ENCODE results near the gene BMPR2. TPM values are rescaled to one million over a fixed set of nuclear protein-coding genes. Genes with fewer than 3 reads are reported as not detected.

BMPR2 gene
- polyA plus RNA-seq, 3 donors = 4.1 to 6.4 (median 4.8) TPM

DNA sequence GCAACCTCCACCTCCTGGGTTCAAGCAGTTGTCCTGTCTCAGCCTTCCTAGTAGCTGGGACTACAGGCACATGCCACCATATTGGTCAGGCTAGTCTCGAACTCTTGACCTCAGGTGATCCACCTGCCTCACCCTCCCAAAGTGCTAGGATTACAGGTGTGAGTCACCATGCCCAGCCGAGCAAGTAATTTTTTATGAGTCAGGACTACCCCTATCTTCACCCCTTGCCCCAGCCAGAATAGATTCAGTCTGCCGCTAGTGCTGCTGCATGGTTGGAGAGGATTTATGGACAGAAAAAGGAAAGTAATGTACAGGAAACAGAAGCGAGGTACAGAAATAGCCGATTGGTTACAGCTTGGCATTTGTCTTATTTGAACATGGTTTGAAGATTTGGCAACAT, 48.9 kb downstream of the BMPR2 start:
- H4K20me1 ChIP-seq (ENCODE audit: insufficient read depth, low read length) = peaks cover 24% of the 10 kb centered on the region
- H3K4me1 ChIP-seq (ENCODE audit: control insufficient read depth in 1 of 2, insufficient read depth in 2 of 2, low read length in 2 of 2) = no peaks in the 10 kb centered on the region
- H3K9me3 Mint-ChIP-seq = peaks cover 11 to 21% (median 17%) of the 10 kb centered on the region in 7 donors
- H3K27ac ChIP-seq (ENCODE audit: low read depth in 1 of 2, low read length in 2 of 2) = no peak overlapping the region
- H3K4me3 Mint-ChIP-seq = no peak overlapping the region
- H3K27me3 ChIP-seq (ENCODE audit: control insufficient read depth in 2 of 2, insufficient read depth in 2 of 2, low read length in 2 of 2) = no peaks in the 10 kb centered on the region
- peaks cover 9 to 13% of the 10 kb centered on the region in 2 donors for H3K36me3 Mint-ChIP-seq
- H3K27ac Mint-ChIP-seq = no peak overlapping the region
- H2AFZ ChIP-seq (ENCODE audit: insufficient read depth, low read depth, low read length, poor library complexity, severe bottlenecking) = no peak overlapping the region
- intact Hi-C loops (cut with micrococcal nuclease) = no loop called here
- H3K4me2 ChIP-seq (replicated peaks; ENCODE audit: extremely low read depth, low read length, poor library complexity, severe bottlenecking) = no peak overlapping the region
- TF ChIP-seq, protein P1, sequence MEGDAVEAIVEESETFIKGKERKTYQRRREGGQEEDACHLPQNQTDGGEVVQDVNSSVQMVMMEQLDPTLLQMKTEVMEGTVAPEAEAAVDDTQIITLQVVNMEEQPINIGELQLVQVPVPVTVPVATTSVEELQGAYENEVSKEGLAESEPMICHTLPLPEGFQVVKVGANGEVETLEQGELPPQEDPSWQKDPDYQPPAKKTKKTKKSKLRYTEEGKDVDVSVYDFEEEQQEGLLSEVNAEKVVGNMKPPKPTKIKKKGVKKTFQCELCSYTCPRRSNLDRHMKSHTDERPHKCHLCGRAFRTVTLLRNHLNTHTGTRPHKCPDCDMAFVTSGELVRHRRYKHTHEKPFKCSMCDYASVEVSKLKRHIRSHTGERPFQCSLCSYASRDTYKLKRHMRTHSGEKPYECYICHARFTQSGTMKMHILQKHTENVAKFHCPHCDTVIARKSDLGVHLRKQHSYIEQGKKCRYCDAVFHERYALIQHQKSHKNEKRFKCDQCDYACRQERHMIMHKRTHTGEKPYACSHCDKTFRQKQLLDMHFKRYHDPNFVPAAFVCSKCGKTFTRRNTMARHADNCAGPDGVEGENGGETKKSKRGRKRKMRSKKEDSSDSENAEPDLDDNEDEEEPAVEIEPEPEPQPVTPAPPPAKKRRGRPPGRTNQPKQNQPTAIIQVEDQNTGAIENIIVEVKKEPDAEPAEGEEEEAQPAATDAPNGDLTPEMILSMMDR (IDR thresholded peaks at IDR 0.05) = no peak
- no peaks in the 10 kb centered on the region for H3K36me3 ChIP-seq (replicated peaks in 1 of 2; ENCODE audit: control insufficient read depth in 1 of 2, insufficient read depth in 2 of 2, low read length in 2 of 2)
- no peaks in the 10 kb centered on the region for H3K79me2 ChIP-seq (ENCODE audit: insufficient read depth, low read length)
- H3K27me3 Mint-ChIP-seq (ENCODE audit: low read depth in 3 of 3) = peaks cover 6 to 13% (median 6%) of the 10 kb centered on the region in 3 donors
- no peak overlapping the region for H3K9ac ChIP-seq (ENCODE audit: insufficient read depth, low read length, poor library complexity, severe bottlenecking)
- DNase-seq = no peak
- H3K4me1 Mint-ChIP-seq = no peaks in the 10 kb centered on the region
- peaks cover 12 to 14% of the 10 kb centered on the region in 2 donors for H3K9me3 ChIP-seq (replicated peaks in 1 of 2; ENCODE audit: control insufficient read depth in 1 of 2, insufficient read depth in 1 of 2, low read length in 2 of 2)
- WGBS (ENCODE audit: insufficient coverage) = 92% methylated on average over 2 of the region's 5 CpGs
- no peak overlapping the region for H3K4me3 ChIP-seq (replicated peaks in 1 of 3; ENCODE audit: low read depth in 2 of 3, low read length in 3 of 3)

DNA sequence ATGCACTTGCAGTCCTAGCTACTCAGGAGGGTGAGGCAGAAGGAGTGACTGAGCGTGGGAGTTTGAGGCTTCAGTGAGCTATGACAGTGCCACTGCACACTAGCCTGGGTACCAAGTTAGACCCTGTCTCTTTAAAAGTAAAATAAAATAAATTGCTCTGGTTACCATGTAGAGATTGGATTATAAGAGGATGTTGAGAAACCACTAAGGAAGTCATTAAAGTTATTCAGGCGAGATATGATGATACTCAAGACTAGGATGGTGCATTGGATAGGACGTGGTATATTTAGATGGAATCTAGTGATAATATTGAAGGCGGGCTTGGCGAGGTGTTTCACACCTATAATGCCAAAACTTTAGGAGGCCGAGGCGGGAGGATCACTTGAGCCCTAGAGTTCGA, 50.6 kb downstream of the BMPR2 start:
- no peaks in the 10 kb centered on the region for H3K27me3 ChIP-seq (ENCODE audit: control insufficient read depth in 2 of 2, insufficient read depth in 2 of 2, low read length in 2 of 2)
- no peak overlapping the region for H3K4me2 ChIP-seq (replicated peaks; ENCODE audit: extremely low read depth, low read length, poor library complexity, severe bottlenecking)
- H3K79me2 ChIP-seq (ENCODE audit: insufficient read depth, low read length) = no peaks in the 10 kb centered on the region
- H2AFZ ChIP-seq (ENCODE audit: insufficient read depth, low read depth, low read length, poor library complexity, severe bottlenecking) = no peak overlapping the region
- no peaks in the 10 kb centered on the region for H3K36me3 ChIP-seq (replicated peaks in 1 of 2; ENCODE audit: control insufficient read depth in 1 of 2, insufficient read depth in 2 of 2, low read length in 2 of 2)
- no peak overlapping the region for H3K9ac ChIP-seq (ENCODE audit: insufficient read depth, low read length, poor library complexity, severe bottlenecking)
- Mint-ChIP-seq H3K9me3 (peaks cover 11 to 25% (median 19%) of the 10 kb centered on the region in 7 donors), H3K4me3 (peak overlapping the region in 1 of 2 donors; percentile 16), H3K27me3 (ENCODE audit: low read depth in 3 of 3) (peaks cover 3 to 13% (median 6%) of the 10 kb centered on the region in 3 donors), H3K36me3 (peaks cover 9 to 13% of the 10 kb centered on the region in 2 donors), H3K4me1 (no peaks in the 10 kb centered on the region), H3K27ac (no peak overlapping the region)
- no peaks in the 10 kb centered on the region for H3K4me1 ChIP-seq (ENCODE audit: control insufficient read depth in 1 of 2, insufficient read depth in 2 of 2, low read length in 2 of 2)
- WGBS (ENCODE audit: insufficient coverage) = 33% methylated on average over 3 of the region's 8 CpGs
- peaks cover 12 to 15% of the 10 kb centered on the region in 2 donors for H3K9me3 ChIP-seq (replicated peaks in 1 of 2; ENCODE audit: control insufficient read depth in 1 of 2, insufficient read depth in 1 of 2, low read length in 2 of 2)
- H3K27ac ChIP-seq (ENCODE audit: low read depth in 1 of 2, low read length in 2 of 2) = no peak overlapping the region
- intact Hi-C loops (cut with micrococcal nuclease) = no loop called here
- no peak for DNase-seq
- H3K4me3 ChIP-seq (replicated peaks in 1 of 3; ENCODE audit: low read depth in 2 of 3, low read length in 3 of 3) = no peak overlapping the region
- TF ChIP-seq, protein P1 (IDR thresholded peaks at IDR 0.05) = no peak
- peaks cover 33% of the 10 kb centered on the region for H4K20me1 ChIP-seq (ENCODE audit: insufficient read depth, low read length)

Measured in CD14-positive monocyte (primary cell).